Brain microvascular endothelial cell (primary cell): ENCODE results near the gene SFMBT2.

Source experiments
- DNase-seq: peaks from one replicate; pipeline ENCODE4 v3.0.0-alpha.2; 2020
- H3K27ac ChIP-seq: fragments of 250-450 bp; sonication (Bioruptor Pico); 2 replicates; pipeline ENCODE4 v1.5.1; 2020; ENCODE audit warnings: mild to moderate bottlenecking, moderate library complexity
- H3K27me3 ChIP-seq: fragments of 250-450 bp; sonication (Bioruptor Pico); replicated peaks from 2 replicates; pipeline ENCODE4 v1.5.1; 2020; ENCODE audit warnings: mild to moderate bottlenecking
- H3K36me3 ChIP-seq: fragments of 250-450 bp; sonication (Bioruptor Pico); replicated peaks from 2 replicates; pipeline ENCODE4 v1.5.1; 2020; ENCODE audit warnings: mild to moderate bottlenecking
- H3K4me3 ChIP-seq: 2 replicates; pipeline ENCODE4 v1.5.1; 2011; ENCODE audit warnings: low read depth, mild to moderate bottlenecking, control low read depth, low read length, moderate library complexity
- in situ Hi-C: cut with HindIII; loops from 2 replicates; pipeline ENCODE4 v1.10.0; 2017; ENCODE audit warnings: low sequenced_read_pairs, low pct_ligation_motif_present
- TF ChIP-seq, protein P1 (sequence below): IDR thresholded peaks from 2 replicates; pipeline ENCODE4 v1.5.1; 2011; ENCODE audit warnings: low read depth, mild to moderate bottlenecking, moderate library complexity, low read length, control low read depth, inconsistent platforms; ENCODE audit errors: missing control alignments

SFMBT2 gene

DNA sequence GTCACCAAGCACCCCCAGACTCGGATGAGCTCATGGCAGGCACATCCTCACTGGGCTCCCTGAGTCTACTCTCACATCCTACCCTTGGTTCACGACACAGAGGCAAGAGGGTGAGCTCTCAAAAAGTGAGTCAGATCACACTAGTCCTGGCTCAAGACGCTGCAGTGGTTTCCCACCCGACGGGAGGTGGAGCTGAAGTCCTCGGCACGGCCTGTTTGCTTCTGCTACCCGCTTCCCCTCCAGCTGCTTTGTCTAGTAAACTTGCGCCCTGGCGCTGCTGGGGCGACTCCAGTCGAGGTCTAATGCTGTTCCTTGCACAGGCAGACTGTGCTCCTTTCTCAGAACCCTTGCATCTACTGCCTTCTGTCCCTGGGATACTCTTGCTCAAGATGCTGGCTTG is 13.5 kb upstream of the SFMBT2 start:
- H3K27me3 ChIP-seq: no peaks in the 10 kb centered on the region
- H3K36me3 ChIP-seq: no peaks in the 10 kb centered on the region
- TF ChIP-seq, protein P1, sequence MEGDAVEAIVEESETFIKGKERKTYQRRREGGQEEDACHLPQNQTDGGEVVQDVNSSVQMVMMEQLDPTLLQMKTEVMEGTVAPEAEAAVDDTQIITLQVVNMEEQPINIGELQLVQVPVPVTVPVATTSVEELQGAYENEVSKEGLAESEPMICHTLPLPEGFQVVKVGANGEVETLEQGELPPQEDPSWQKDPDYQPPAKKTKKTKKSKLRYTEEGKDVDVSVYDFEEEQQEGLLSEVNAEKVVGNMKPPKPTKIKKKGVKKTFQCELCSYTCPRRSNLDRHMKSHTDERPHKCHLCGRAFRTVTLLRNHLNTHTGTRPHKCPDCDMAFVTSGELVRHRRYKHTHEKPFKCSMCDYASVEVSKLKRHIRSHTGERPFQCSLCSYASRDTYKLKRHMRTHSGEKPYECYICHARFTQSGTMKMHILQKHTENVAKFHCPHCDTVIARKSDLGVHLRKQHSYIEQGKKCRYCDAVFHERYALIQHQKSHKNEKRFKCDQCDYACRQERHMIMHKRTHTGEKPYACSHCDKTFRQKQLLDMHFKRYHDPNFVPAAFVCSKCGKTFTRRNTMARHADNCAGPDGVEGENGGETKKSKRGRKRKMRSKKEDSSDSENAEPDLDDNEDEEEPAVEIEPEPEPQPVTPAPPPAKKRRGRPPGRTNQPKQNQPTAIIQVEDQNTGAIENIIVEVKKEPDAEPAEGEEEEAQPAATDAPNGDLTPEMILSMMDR: no peak
- no peak for DNase-seq
- no peak overlapping the region for H3K4me3 ChIP-seq
- no peak overlapping the region for H3K27ac ChIP-seq
- in situ Hi-C loops: loop anchor here (25.0 kb wide), 1 partner anchor 312 kb away; no protein-coding TSS in a partner anchor

DNA sequence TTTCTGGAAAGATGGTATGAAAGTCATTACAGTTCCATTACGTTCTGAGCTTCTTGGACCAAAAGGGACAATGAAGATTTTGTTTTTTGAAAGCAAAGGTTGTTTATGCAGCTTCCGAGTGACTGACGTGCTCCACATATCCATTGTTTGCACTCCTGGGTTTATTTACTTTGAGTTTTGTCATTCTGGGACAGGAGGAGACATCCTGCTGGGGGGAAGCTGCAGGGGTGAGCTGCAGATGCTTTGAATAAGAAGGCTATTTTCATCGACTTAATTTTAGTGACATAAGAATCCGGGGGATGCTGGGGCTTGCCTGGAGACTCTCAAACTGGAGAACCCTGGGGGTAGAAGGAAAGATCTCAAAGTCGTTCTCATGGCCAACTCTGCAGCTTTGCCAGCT is 12.7 kb upstream of the SFMBT2 start:
- Histone ChIP-seq H3K36me3 (no peaks in the 10 kb centered on the region), H3K27me3 (no peaks in the 10 kb centered on the region), H3K4me3 (no peak overlapping the region), H3K27ac (no peak overlapping the region)
- no peak for DNase-seq
- TF ChIP-seq, protein P1: no peak
- in situ Hi-C loops: loop anchor here (25.0 kb wide), 1 partner anchor 311 kb away; no protein-coding TSS in a partner anchor

DNA sequence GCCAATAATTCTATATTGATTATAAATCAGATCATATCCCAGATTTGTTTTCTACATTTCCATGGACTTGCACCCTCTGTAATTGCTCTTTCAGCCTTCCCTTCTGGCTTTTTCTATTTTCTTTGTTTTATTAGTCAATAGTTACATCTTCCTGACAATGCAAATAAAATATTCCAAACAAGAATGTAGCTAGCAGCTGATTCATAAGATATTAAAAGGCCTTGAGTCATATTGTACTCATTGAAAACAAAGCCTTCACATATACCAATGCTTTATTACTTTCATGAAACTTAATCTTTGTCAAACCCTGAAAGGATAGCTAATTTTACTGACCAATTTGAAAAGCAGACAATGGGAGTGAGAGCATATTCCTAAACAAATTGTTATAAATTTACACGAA is 10.7 kb upstream of the SFMBT2 start:
- Histone ChIP-seq H3K4me3 (no peak overlapping the region), H3K27ac (no peak overlapping the region), H3K27me3 (no peaks in the 10 kb centered on the region), H3K36me3 (no peaks in the 10 kb centered on the region)
- TF ChIP-seq, protein P1: no peak
- in situ Hi-C loops: loop anchor here (25.0 kb wide), 1 partner anchor 309 kb away; no protein-coding TSS in a partner anchor
- DNase-seq: no peak

DNA sequence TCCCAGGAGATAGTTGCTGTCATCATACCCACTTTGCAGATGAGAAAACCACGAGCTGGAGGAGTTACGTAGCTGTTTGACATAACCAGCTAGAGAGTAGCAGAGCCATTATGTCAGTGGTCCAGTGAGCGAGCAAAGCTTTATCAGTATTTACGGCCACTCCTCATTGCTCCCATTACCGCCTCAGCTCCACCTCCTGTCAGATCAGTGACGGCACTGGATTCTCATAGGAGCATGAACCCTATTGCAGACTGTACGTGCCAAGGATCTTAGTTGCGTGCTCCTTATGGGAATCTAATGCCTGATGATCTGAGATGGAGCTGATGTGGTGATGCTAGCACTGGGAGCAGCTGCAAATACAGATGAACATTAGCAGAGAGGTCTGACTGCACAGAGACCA is 9.2 kb upstream of the SFMBT2 start:
- DNase-seq: no peak
- Histone ChIP-seq H3K27me3 (no peaks in the 10 kb centered on the region), H3K27ac (no peak overlapping the region), H3K36me3 (no peaks in the 10 kb centered on the region), H3K4me3 (no peak overlapping the region)
- in situ Hi-C loops: loop anchor here (25.0 kb wide), 1 partner anchor 308 kb away; no protein-coding TSS in a partner anchor
- TF ChIP-seq, protein P1: no peak

DNA sequence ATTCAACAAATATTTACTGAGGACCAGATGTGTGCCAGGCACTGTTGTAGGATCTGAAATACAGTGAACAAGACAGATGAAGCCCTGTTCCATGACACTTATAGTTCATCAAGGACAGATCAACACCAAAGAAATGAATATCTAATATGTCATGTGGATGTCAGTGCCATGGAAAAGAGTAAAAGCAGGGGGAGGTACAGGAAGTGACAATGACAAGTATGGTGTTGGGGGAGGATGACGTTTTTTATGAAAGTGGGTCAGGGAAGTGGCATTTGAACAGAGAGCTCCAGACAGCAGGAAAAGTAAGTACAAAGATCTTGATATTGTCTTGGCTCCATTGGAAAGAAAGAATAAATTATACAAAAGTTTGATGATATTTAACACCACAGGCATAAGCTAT is 7.0 kb upstream of the SFMBT2 start:
- TF ChIP-seq, protein P1: no peak
- H3K27ac ChIP-seq: no peak overlapping the region
- in situ Hi-C loops: loop anchor here (25.0 kb wide), 1 partner anchor 306 kb away; no protein-coding TSS in a partner anchor
- H3K4me3 ChIP-seq: no peak overlapping the region
- DNase-seq: no peak
- H3K27me3 ChIP-seq: peaks cover 10% of the 10 kb centered on the region
- no peaks in the 10 kb centered on the region for H3K36me3 ChIP-seq

DNA sequence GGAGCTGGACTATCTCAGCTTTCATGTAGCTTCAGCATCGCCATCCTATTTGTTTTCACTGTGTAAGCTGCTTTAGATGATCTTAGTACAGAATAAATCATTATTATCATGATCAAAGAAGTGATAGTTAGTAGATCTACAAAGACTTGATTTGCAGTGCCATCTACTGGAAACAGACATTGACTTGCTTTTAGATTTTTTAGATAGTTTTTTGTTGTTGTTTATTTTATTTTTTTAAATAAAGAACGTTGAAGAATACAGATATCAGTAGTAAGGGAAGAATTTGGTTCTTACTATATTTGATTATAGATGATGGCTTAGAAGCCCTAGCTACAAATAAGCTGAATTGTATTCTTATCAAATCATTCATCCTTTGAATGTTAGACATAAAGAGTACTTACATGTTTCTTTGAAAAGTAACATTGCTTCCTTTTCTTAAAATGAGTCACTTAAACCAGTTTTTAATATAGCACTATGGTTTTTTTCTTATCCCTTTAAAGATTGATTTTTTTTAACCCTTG is 6.3 kb upstream of the SFMBT2 start:
- in situ Hi-C loops: loop anchor here (25.0 kb wide), 1 partner anchor 305 kb away; no protein-coding TSS in a partner anchor
- TF ChIP-seq, protein P1: peak; percentile 27
- Histone ChIP-seq H3K4me3 (no peak overlapping the region), H3K27me3 (peaks cover 17% of the 10 kb centered on the region), H3K36me3 (no peaks in the 10 kb centered on the region), H3K27ac (no peak overlapping the region)
- peak; percentile 12 for DNase-seq
